Mammary epithelial cell (primary cell): Measurements from ENCODE around the gene CEP78.

Source experiments
- CTCF ChIP-seq, 2 donors: IDR thresholded peaks in 1 of 2; conservative IDR thresholded peaks in 1 of 2; 2 replicates each; pipeline ENCODE4 v1.5.1; 2011 to 2012; ENCODE audit warnings: inconsistent platforms in 2 of 2, low read length in 2 of 2, mild to moderate bottlenecking in 2 of 2, control low read depth in 1 of 2, low read depth in 1 of 2; ENCODE audit not compliant: insufficient read depth in 1 of 2; ENCODE audit errors: extremely low read depth in 1 of 2
- EZH2 ChIP-seq: IDR thresholded peaks from 2 replicates; pipeline ENCODE4 v1.6.1; 2012; ENCODE audit warnings: low read length, inconsistent platforms, borderline replicate concordance

- TF ChIP-seq CTCF (conservative IDR thresholded peaks at IDR 0.05 in 1 of 2, IDR thresholded peaks at IDR 0.05 in 1 of 2; ENCODE audit: extremely low read depth in 1 of 2, insufficient read depth in 1 of 2, low read depth in 1 of 2, low read length in 2 of 2) (no peak), EZH2 (no peak)
Observed at GRCh38 chr9:78235762-78236550, at the start of gene CEP78.
